Osteocyte (in vitro differentiated cells): ENCODE data around the gene TEAD3. TPM values are rescaled to one million over a fixed set of nuclear protein-coding genes. Genes with fewer than 3 reads are reported as not detected.

Experiments used
- DNase-seq: peaks from one replicate; pipeline ENCODE4 v3.0.0; 2021; ENCODE audit warnings: mixed read lengths; ENCODE audit not compliant: unreplicated experiment; ENCODE audit errors: extremely low spot score
- H3K27ac Mint-ChIP-seq: one replicate; pipeline ENCODE4 v1.8.0; 2021; ENCODE audit warnings: mild to moderate bottlenecking, mixed read lengths; ENCODE audit not compliant: unreplicated experiment
- H3K27me3 Mint-ChIP-seq: one replicate; pipeline ENCODE4 v1.8.0; 2021; ENCODE audit warnings: mixed read lengths; ENCODE audit not compliant: unreplicated experiment
- H3K36me3 Mint-ChIP-seq: one replicate; pipeline ENCODE4 v1.8.0; 2021; ENCODE audit warnings: mixed read lengths; ENCODE audit not compliant: unreplicated experiment
- H3K4me1 Mint-ChIP-seq: one replicate; pipeline ENCODE4 v1.8.0; 2021; ENCODE audit warnings: mixed read lengths; ENCODE audit not compliant: unreplicated experiment
- H3K4me3 Mint-ChIP-seq: one replicate; pipeline ENCODE4 v1.8.0; 2021; ENCODE audit warnings: mild to moderate bottlenecking, moderate library complexity, mixed read lengths; ENCODE audit not compliant: unreplicated experiment
- H3K9me3 Mint-ChIP-seq: one replicate; pipeline ENCODE4 v1.8.0; 2021; ENCODE audit warnings: mixed read lengths; ENCODE audit not compliant: unreplicated experiment
- CTCF ChIP-seq: fragments of 200-600 bp; sonication (generic); IDR thresholded peaks from 2 replicates; pipeline ENCODE4 v1.5.0; 2021; ENCODE audit warnings: antibody characterized with exemption, mild to moderate bottlenecking, moderate library complexity
- total RNA-seq: library from RNA; stranded (reverse); gene quantifications from 2 replicates; pipeline ENCODE4 v1.2.1, GENCODE V29; 2021

Gene TEAD3
- total RNA-seq, 1 donor from 2014 or later, result 44.8 TPM

GRCh38 chr6:35512006-35512405, 15.1 kb upstream of the TEAD3 start:
- DNase-seq, result no peak
- H3K27me3 Mint-ChIP-seq, result no peaks in the 10 kb centered on the region
- no peak for TF ChIP-seq CTCF
- no peak overlapping the region for H3K4me3 Mint-ChIP-seq
- H3K27ac Mint-ChIP-seq, result no peak overlapping the region
- no peaks in the 10 kb centered on the region for H3K9me3 Mint-ChIP-seq
- no peaks in the 10 kb centered on the region for H3K36me3 Mint-ChIP-seq
- H3K4me1 Mint-ChIP-seq, result no peaks in the 10 kb centered on the region

- H3K4me3 Mint-ChIP-seq, result no peak overlapping the region
- no peak for DNase-seq
- no peaks in the 10 kb centered on the region for H3K36me3 Mint-ChIP-seq
- no peak overlapping the region for H3K27ac Mint-ChIP-seq
- H3K27me3 Mint-ChIP-seq, result no peaks in the 10 kb centered on the region
- no peaks in the 10 kb centered on the region for H3K4me1 Mint-ChIP-seq
- no peaks in the 10 kb centered on the region for H3K9me3 Mint-ChIP-seq
- no peak for TF ChIP-seq CTCF
Observed at GRCh38 chr6:35511562-35511941, 14.7 kb upstream of the TEAD3 start.

DNA sequence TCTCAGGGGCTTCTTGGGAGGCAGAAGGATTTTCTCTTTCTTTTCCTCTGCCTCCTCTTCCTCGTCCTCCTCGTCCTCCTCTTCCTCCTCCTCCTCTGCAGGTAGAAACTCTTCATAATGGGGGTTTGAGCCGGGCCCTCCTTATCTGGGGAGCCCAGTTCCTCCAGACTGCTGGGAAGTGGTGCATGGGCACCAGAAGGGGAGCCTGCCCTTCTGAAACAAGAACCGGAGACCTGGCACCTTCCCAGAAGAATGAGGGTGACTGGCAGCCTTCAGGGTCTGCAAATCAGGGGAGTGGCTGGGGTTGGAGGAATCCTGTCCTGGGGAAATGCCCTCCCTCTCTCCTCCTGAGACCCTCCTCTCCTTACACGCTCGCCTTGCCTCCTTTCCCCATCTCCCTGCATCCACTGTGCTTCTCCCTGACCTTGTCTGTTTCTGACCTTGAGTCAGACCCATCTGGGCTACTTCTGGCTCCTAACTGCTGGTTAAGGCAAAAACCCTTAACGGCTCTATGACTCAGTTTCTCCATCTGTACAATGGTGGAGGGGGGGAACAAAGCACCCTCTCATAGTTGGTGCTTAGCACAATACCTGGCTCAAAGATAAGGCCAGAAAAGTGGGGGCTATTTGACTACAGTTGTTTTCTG, 14.2 kb upstream of the TEAD3 start:
- no peaks in the 10 kb centered on the region for H3K4me1 Mint-ChIP-seq
- H3K9me3 Mint-ChIP-seq, result no peaks in the 10 kb centered on the region
- no peak overlapping the region for H3K27ac Mint-ChIP-seq
- DNase-seq, result no peak
- no peak overlapping the region for H3K4me3 Mint-ChIP-seq
- no peak for TF ChIP-seq CTCF
- no peaks in the 10 kb centered on the region for H3K27me3 Mint-ChIP-seq
- no peaks in the 10 kb centered on the region for H3K36me3 Mint-ChIP-seq

DNA sequence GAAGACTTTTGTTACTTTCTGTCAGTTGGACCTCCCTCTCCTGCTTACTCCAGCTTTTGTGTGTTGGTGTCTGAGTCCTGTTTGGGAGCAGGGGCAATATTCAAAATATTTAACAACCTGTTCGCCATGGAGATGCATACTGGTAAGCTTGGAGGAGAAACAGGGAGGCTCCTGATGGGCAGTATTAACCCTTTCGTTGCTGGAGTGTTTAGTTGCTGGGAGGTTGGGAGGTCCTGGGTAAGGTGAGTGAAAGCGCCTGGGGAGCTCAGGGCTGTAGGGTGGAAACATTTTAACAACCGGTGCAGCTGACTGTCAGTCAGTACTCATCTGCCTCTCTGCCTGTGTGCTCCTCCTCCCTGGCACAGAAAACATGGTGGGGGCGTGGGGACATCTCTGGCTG, 11.7 kb upstream of the TEAD3 start:
- peaks cover 5% of the 10 kb centered on the region for H3K27me3 Mint-ChIP-seq
- H3K4me3 Mint-ChIP-seq, result no peak overlapping the region
- no peaks in the 10 kb centered on the region for H3K36me3 Mint-ChIP-seq
- no peak for DNase-seq
- no peak for TF ChIP-seq CTCF
- no peaks in the 10 kb centered on the region for H3K4me1 Mint-ChIP-seq
- no peak overlapping the region for H3K27ac Mint-ChIP-seq
- no peaks in the 10 kb centered on the region for H3K9me3 Mint-ChIP-seq

DNA sequence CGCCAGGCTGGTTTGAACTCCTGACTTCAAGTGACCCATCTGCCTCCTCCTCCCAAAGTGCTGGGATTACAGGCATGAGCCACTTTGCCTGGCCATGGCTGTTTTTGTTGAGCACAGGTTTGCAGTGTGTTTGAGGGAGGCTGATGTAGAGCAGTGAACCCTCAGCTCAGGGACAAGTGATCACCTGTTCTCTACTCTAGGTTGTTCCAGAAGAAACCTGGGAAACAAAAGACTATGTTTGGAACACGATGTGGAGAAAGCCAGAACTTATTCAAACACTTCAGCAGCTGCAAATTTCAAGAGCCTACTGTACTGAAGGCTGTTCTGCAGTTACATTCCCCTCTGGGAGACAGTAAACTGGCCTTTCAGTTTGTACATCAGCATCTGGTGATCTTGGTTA, 11.1 kb upstream of the TEAD3 start:
- TF ChIP-seq CTCF, result no peak
- no peak overlapping the region for H3K27ac Mint-ChIP-seq
- H3K9me3 Mint-ChIP-seq, result no peaks in the 10 kb centered on the region
- no peaks in the 10 kb centered on the region for H3K36me3 Mint-ChIP-seq
- peaks cover 5% of the 10 kb centered on the region for H3K27me3 Mint-ChIP-seq
- no peaks in the 10 kb centered on the region for H3K4me1 Mint-ChIP-seq
- no peak for DNase-seq
- no peak overlapping the region for H3K4me3 Mint-ChIP-seq
